IMR-90 (cell line): ENCODE data around the gene PITPNC1. TPM values are rescaled to one million over a fixed set of nuclear protein-coding genes. Genes with fewer than 3 reads are reported as not detected.

ENCODE experiments used
- ATAC-seq: fragments of 200-7000 bp; cut with Tn5 transposase; 2 replicates; pipeline ENCODE4 v1.9.1; 2020; ENCODE audit warnings: low read depth, mild to moderate bottlenecking, moderate library complexity
- BruUV-seq: library from RNA; stranded (reverse); fragments of 400-500 nt; replicated peaks from 2 replicates; lab custom pipeline; 2021; lab: Mats Ljungman, UMichigan
- CTCF ChIA-PET: fragments of 300-600 bp; formaldehyde crosslinking; extraction: SDS; loops from one replicate; lab custom pipeline; 2021; ENCODE audit warnings: antibody characterized with exemption; lab: Yijun Ruan, JAX
- POLR2A ChIA-PET: fragments of 300-600 bp; sonication (Branson Sonifier 250); formaldehyde crosslinking; loops from one replicate; lab custom pipeline; 2022; ENCODE audit warnings: antibody characterized with exemption; ENCODE audit not compliant: unreplicated experiment; lab: Charles Lee
- DNase-seq: peaks from one replicate; pipeline ENCODE4 v3.0.0; 2013
- H2AFZ ChIP-seq: replicated peaks from 2 replicates; pipeline ENCODE3; 2013; ENCODE audit warnings: low read length, mild to moderate bottlenecking; ENCODE audit not compliant: poor library complexity
- H2AK5ac ChIP-seq: 2 replicates; pipeline ENCODE4 v1.6.1; 2013; ENCODE audit warnings: low read depth, low read length, inconsistent platforms
- H2AK9ac ChIP-seq: replicated peaks from 2 replicates; pipeline ENCODE3; 2013; ENCODE audit warnings: mild to moderate bottlenecking, low read depth, low read length, moderate library complexity; ENCODE audit not compliant: poor library complexity
- H2BK120ac ChIP-seq: 2 replicates; pipeline ENCODE4 v1.6.1; 2013; ENCODE audit warnings: low read depth, low read length, inconsistent platforms
- H2BK15ac ChIP-seq: 3 replicates; pipeline ENCODE4 v1.6.1; 2013; ENCODE audit warnings: low read depth, low read length, inconsistent platforms
- H2BK20ac ChIP-seq: 2 replicates; pipeline ENCODE4 v1.6.1; 2013; ENCODE audit warnings: low read depth, mild to moderate bottlenecking, inconsistent platforms, low read length, moderate library complexity
- H2BK5ac ChIP-seq: 2 replicates; pipeline ENCODE4 v1.6.1; 2013; ENCODE audit warnings: mild to moderate bottlenecking, low read depth, low read length, inconsistent platforms; ENCODE audit not compliant: poor library complexity, severe bottlenecking
- H3K14ac ChIP-seq: replicated peaks from 2 replicates; pipeline ENCODE4 v1.6.1; 2013; ENCODE audit warnings: low read depth, low read length, inconsistent platforms
- H3K18ac ChIP-seq: 2 replicates; pipeline ENCODE4 v1.6.1; 2013; ENCODE audit warnings: low read depth, low read length, control low read depth
- H3K23ac ChIP-seq: 2 replicates; pipeline ENCODE4 v1.6.1; 2013; ENCODE audit warnings: low read depth, low read length, inconsistent platforms
- H3K27ac ChIP-seq: 2 replicates; pipeline ENCODE4 v1.5.1; 2013; ENCODE audit warnings: mild to moderate bottlenecking, control low read depth, low read length; ENCODE audit not compliant: insufficient read depth
- H3K27me3 ChIP-seq: 2 replicates; pipeline ENCODE4 v1.6.1; 2013; ENCODE audit warnings: low read length; ENCODE audit not compliant: control insufficient read depth, insufficient read depth
- H3K36me3 ChIP-seq: 2 replicates; pipeline ENCODE4 v1.6.1; 2013; ENCODE audit warnings: low read length, mixed read lengths; ENCODE audit not compliant: control insufficient read depth, insufficient read depth
- H3K4ac ChIP-seq: 2 replicates; pipeline ENCODE4 v1.6.1; 2013; ENCODE audit warnings: low read depth, low read length, inconsistent platforms
- H3K4me1 ChIP-seq: 2 replicates; pipeline ENCODE4 v1.6.1; 2013; ENCODE audit warnings: low read length, mixed read lengths; ENCODE audit not compliant: control insufficient read depth, insufficient read depth
- H3K4me2 ChIP-seq: 2 replicates; pipeline ENCODE4 v1.6.1; 2013; ENCODE audit warnings: low read depth, mild to moderate bottlenecking, control low read depth, low read length, moderate library complexity
- H3K4me3 ChIP-seq: 2 replicates; pipeline ENCODE4 v1.5.1; 2013; ENCODE audit warnings: low read depth, mild to moderate bottlenecking, control low read depth, low read length, moderate library complexity; ENCODE audit not compliant: insufficient read depth
- H3K56ac ChIP-seq: 2 replicates; pipeline ENCODE4 v1.6.1; 2013; ENCODE audit warnings: low read length, inconsistent platforms; ENCODE audit not compliant: insufficient read depth; ENCODE audit errors: extremely low read depth
- H3K79me1 ChIP-seq, 2 experiments: 2 replicates each; pipeline ENCODE4 v1.6.1; 2013; ENCODE audit warnings: low read length in 2 of 2, inconsistent platforms in 1 of 2, low read depth in 1 of 2
- H3K9ac ChIP-seq: 2 replicates; pipeline ENCODE4 v1.6.1; 2013; ENCODE audit warnings: low read depth, low read length, control low read depth
- H3K9me1 ChIP-seq: 2 replicates; pipeline ENCODE4 v1.6.1; 2013; ENCODE audit warnings: low read length, inconsistent platforms; ENCODE audit not compliant: insufficient read depth
- H3K9me3 ChIP-seq: 2 replicates; pipeline ENCODE4 v1.6.1; 2013; ENCODE audit warnings: low read length; ENCODE audit not compliant: control insufficient read depth, insufficient read depth
- H4K20me1 ChIP-seq: 2 replicates; pipeline ENCODE4 v1.6.1; 2013; ENCODE audit warnings: low read length, inconsistent platforms; ENCODE audit not compliant: insufficient read depth
- H4K5ac ChIP-seq: 2 replicates; pipeline ENCODE4 v1.6.1; 2013; ENCODE audit warnings: mild to moderate bottlenecking, low read depth, low read length, control low read depth
- H4K8ac ChIP-seq, 2 experiments: 2 replicates each; pipeline ENCODE4 v1.6.1; 2013; ENCODE audit warnings: low read depth in 2 of 2, low read length in 2 of 2, control low read depth in 1 of 2, inconsistent platforms in 1 of 2
- H4K91ac ChIP-seq: 2 replicates; pipeline ENCODE4 v1.6.1; 2013; ENCODE audit warnings: low read depth, low read length, inconsistent platforms; ENCODE audit not compliant: insufficient read depth
- BHLHE40 ChIP-seq: fragments of 150-350 bp; IDR thresholded peaks from 2 replicates; pipeline ENCODE4 v1.6.1; 2016; ENCODE audit warnings: mild to moderate bottlenecking, low read depth, low read length
- ELK1 ChIP-seq: fragments of 150-350 bp; IDR thresholded peaks from 2 replicates; pipeline ENCODE4 v1.6.1; 2016; ENCODE audit warnings: low read depth, mild to moderate bottlenecking, low read length, moderate library complexity, borderline replicate concordance
- FOS ChIP-seq: fragments of 150-350 bp; IDR thresholded peaks from 2 replicates; pipeline ENCODE4 v1.6.1; 2016; ENCODE audit warnings: low read depth, low read length
- MAZ ChIP-seq: IDR thresholded peaks from 2 replicates; pipeline ENCODE4 v1.6.1; 2012; ENCODE audit warnings: low read depth, mild to moderate bottlenecking, low read length, improper control_type of control experiment, moderate library complexity, borderline replicate concordance
- POLR2A ChIP-seq: IDR thresholded peaks from 2 replicates; pipeline ENCODE4 v1.6.1; 2012; ENCODE audit warnings: mild to moderate bottlenecking, low read depth, low read length
- RFX5 ChIP-seq: IDR thresholded peaks from 2 replicates; pipeline ENCODE4 v1.8.0; 2012; ENCODE audit warnings: low read depth, mild to moderate bottlenecking, low read length, moderate library complexity
- WGBS, 2 experiments: methylation state at CpG; one replicate each; pipeline versions ENCODE4 v1.1.5 to v1.1.7; 2013; ENCODE audit warnings: missing lambda C conversion rate in 2 of 2; ENCODE audit not compliant: insufficient read length in 1 of 2; ENCODE audit errors: extremely low coverage in 2 of 2; 5-methylcytosine and 5-hydroxymethylcytosine counted together
- dilution Hi-C: fragments of 300-500 bp; cut with HindIII; formaldehyde crosslinking; loops from one replicate; pipeline ENCODE4 v1.14.3; 2018; ENCODE audit warnings: low sequenced_read_pairs; ENCODE audit not compliant: unreplicated experiment
- in situ Hi-C: fragments of 300-500 bp; cut with MboI; formaldehyde crosslinking; loops from 3 replicates; pipeline ENCODE4 v1.14.3; 2019; ENCODE audit warnings: low sequenced_read_pairs, inconsistent platforms, mixed read lengths
- intact Hi-C: fragments of 100-400 bp; cut with micrococcal nuclease; formaldehyde crosslinking; loops from 2 replicates; pipeline ENCODE4 v1.10.0; 2022
- polyA plus RNA-seq, 3 experiments: library from polyadenylated mRNA; depleted of rRNA; stranded (reverse); fragments of >200 nt; gene quantifications; 2 replicates each; pipeline ENCODE4 v1.2.3, GENCODE V29; 2012; ENCODE audit warnings: low replicate concordance in 1 of 3
- total RNA-seq: library from RNA; depleted of rRNA; stranded (reverse); fragments of >200 nt; gene quantifications from 2 replicates; pipeline ENCODE4 v1.2.3, GENCODE V29; 2012
- TF ChIP-seq, protein P1 (sequence below): fragments of 150-350 bp; IDR thresholded peaks from 2 replicates; pipeline ENCODE4 v1.6.1; 2017; ENCODE audit warnings: mild to moderate bottlenecking, antibody characterized with exemption, low read length, low read depth

Gene PITPNC1
- total and polyA plus RNA-seq, 2 of the 4 experiments (the other 2 are of a cell fraction), result 4.1 TPM

DNA sequence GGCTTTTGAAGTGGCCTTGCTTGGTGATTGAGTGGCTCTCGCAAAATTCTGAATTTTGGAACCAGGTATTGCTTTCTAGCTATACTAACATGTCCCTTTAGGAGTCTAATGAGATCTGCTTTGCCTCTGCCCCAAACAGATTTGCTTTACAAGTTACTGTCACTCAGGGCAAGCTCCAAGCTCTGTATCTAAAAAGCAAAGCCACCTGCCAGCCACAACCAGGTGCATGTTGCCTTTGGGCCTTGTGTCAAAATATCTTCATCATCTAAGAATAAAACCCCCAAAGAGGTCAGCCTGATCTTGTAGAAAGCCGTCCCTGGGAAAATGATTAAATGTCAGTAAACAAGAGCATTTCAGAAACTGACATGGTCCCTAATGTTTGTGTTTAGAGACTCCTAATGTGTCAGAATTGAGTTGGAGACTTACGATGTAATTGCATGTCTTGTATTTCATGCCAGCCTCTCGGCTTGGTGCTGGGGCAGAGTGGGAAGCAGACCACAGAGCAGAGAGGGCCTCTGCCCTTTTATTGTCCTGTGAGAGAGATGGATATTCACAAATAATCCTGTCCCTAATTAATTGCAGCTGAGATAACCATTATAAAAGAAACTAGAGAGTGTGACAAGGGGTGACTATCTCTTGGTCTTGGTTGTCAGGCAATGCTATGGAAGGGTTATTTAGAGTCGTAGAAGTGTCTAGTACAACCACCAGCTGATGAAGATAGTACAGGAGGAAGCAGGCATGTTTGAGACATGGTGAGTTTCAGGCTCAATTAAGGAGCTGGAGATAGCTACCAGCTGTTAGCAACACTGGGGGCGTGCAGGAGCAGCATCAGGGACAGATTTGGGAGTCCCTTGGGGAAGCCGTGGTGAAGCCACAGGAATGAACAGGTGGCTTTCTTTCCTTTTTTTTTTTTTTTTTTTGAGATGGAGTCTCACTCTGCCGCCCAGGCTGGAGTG is 90.7 kb downstream of the PITPNC1 start:
- no peak overlapping the region for H3K23ac ChIP-seq
- DNase-seq (no peak), ATAC-seq (no peak)
- no peak overlapping the region for H3K18ac ChIP-seq
- no peak overlapping the region for H2BK20ac ChIP-seq
- no peak overlapping the region for H3K27ac ChIP-seq
- H4K5ac ChIP-seq, result no peak overlapping the region
- BruUV-seq, result no TSS peak
- H4K91ac ChIP-seq, result no peak overlapping the region
- no peak overlapping the region; the same call in none of the 2 replicates for H3K14ac ChIP-seq
- H2BK120ac ChIP-seq, result no peak overlapping the region
- no peak overlapping the region for H3K9ac ChIP-seq
- no peak overlapping the region for H2AK5ac ChIP-seq
- no peak overlapping the region for H3K56ac ChIP-seq
- H3K9me1 ChIP-seq, result no peaks in the 10 kb centered on the region
- no peaks in the 10 kb centered on the region for H3K27me3 ChIP-seq
- no peaks in the 10 kb centered on the region; the same call in 1 of the 2 replicates for H3K4me1 ChIP-seq
- H2BK15ac ChIP-seq, result no peak overlapping the region
- no peak overlapping the region for H2BK5ac ChIP-seq
- POLR2A ChIA-PET, result no interaction called here
- H4K8ac ChIP-seq, result no peak overlapping the region
- no peaks in the 10 kb centered on the region for H3K9me3 ChIP-seq
- CTCF ChIA-PET, result interaction anchor here (0.5 kb wide), 1 partner anchor 336 kb away, joined by 3 read pairs; no protein-coding TSS in a partner anchor
- in situ Hi-C loops, result no loop called here
- no peak overlapping the region for H3K4ac ChIP-seq
- no peak overlapping the region for H2AFZ ChIP-seq
- no peaks in the 10 kb centered on the region for H3K36me3 ChIP-seq
- 33% methylated on average over 1 of the region's 8 CpGs; no CpG with 5 or more reads in 1 of the 2 experiments for WGBS, 2 experiments
- peaks cover 0 to 9% of the 10 kb centered on the region in 2 experiments; a peak in 3 of 4 replicates for H3K79me1 ChIP-seq
- no peak overlapping the region for H3K4me3 ChIP-seq
- H2AK9ac ChIP-seq, result no peak overlapping the region
- TF ChIP-seq POLR2A (no peak), FOS (no peak), RFX5 (no peak), MAZ (no peak), BHLHE40 (no peak), ELK1 (no peak)
- TF ChIP-seq, protein P1, sequence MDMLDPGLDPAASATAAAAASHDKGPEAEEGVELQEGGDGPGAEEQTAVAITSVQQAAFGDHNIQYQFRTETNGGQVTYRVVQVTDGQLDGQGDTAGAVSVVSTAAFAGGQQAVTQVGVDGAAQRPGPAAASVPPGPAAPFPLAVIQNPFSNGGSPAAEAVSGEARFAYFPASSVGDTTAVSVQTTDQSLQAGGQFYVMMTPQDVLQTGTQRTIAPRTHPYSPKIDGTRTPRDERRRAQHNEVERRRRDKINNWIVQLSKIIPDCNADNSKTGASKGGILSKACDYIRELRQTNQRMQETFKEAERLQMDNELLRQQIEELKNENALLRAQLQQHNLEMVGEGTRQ, result no peak
- no peak overlapping the region for H3K4me2 ChIP-seq
- no peaks in the 10 kb centered on the region for H4K20me1 ChIP-seq
- dilution Hi-C loops, result no loop called here
- intact Hi-C loops, result no loop called here
